HEK293T (cell line): Measurements from ENCODE around the gene MAP6D1.

ENCODE experiments used
- CTCF ChIA-PET: fragments of 350-600 bp; formaldehyde crosslinking; extraction: SDS; loops from one replicate; lab custom pipeline; 2021; ENCODE audit warnings: antibody characterized with exemption, inconsistent platforms; lab: Yijun Ruan, JAX
- POLR2A ChIA-PET: fragments of 350-600 bp; formaldehyde crosslinking; extraction: SDS; loops from one replicate; lab custom pipeline; 2020; ENCODE audit warnings: antibody characterized with exemption, inconsistent platforms; lab: Yijun Ruan, JAX
- DNase-seq: peaks from one replicate; pipeline ENCODE4 v3.0.0; 2012; ENCODE audit warnings: mixed read lengths; ENCODE audit errors: extremely low spot score
- ARNT ChIP-seq: fragments of 450-650 bp; IDR thresholded peaks from 2 replicates; pipeline ENCODE4 v1.6.1; 2017; ENCODE audit warnings: mild to moderate bottlenecking
- BHLHE40 ChIP-seq: fragments of 450-650 bp; IDR thresholded peaks from 2 replicates; pipeline ENCODE4 v1.6.1; 2016; ENCODE audit warnings: mild to moderate bottlenecking, moderate library complexity, borderline replicate concordance
- CTBP1 ChIP-seq: fragments of 450-650 bp; IDR thresholded peaks from 2 replicates; pipeline ENCODE4 v1.6.1; 2016; ENCODE audit warnings: borderline replicate concordance
- ELF4 ChIP-seq: fragments of 450-650 bp; IDR thresholded peaks from 2 replicates; pipeline ENCODE4 v1.6.1; 2017; ENCODE audit warnings: antibody characterized with exemption
- FOXA1 ChIP-seq: fragments of 450-650 bp; IDR thresholded peaks from 2 replicates; pipeline ENCODE4 v1.6.1; 2016; ENCODE audit warnings: mild to moderate bottlenecking
- FOXK2 ChIP-seq: fragments of 450-650 bp; IDR thresholded peaks from 2 replicates; pipeline ENCODE4 v1.6.1; 2016; ENCODE audit warnings: mild to moderate bottlenecking
- FOXM1 ChIP-seq: fragments of 450-650 bp; IDR thresholded peaks from 2 replicates; pipeline ENCODE4 v1.6.1; 2017; ENCODE audit warnings: mild to moderate bottlenecking, borderline replicate concordance
- HDGF ChIP-seq: fragments of 450-650 bp; IDR thresholded peaks from 2 replicates; pipeline ENCODE4 v1.6.1; 2017; ENCODE audit warnings: antibody characterized with exemption, borderline replicate concordance
- L3MBTL2 ChIP-seq: fragments of 450-650 bp; conservative IDR thresholded peaks from 2 replicates; pipeline ENCODE4 v1.6.1; 2016; ENCODE audit warnings: mild to moderate bottlenecking
- LEF1 ChIP-seq: fragments of 450-650 bp; IDR thresholded peaks from 2 replicates; pipeline ENCODE4 v1.6.1; 2017; ENCODE audit warnings: mild to moderate bottlenecking, borderline replicate concordance
- NFRKB ChIP-seq: fragments of 450-650 bp; IDR thresholded peaks from 2 replicates; pipeline ENCODE4 v1.6.1; 2016; ENCODE audit warnings: mild to moderate bottlenecking, moderate library complexity
- PKNOX1 ChIP-seq: fragments of 450-650 bp; IDR thresholded peaks from 2 replicates; pipeline ENCODE4 v1.6.1; 2016
- SP1 ChIP-seq: fragments of 450-650 bp; IDR thresholded peaks from 2 replicates; pipeline ENCODE4 v1.6.1; 2017
- SUZ12 ChIP-seq: fragments of 450-650 bp; IDR thresholded peaks from 2 replicates; pipeline ENCODE4 v1.6.1; 2016; ENCODE audit warnings: mild to moderate bottlenecking
- TARDBP ChIP-seq: fragments of 450-650 bp; IDR thresholded peaks from 2 replicates; pipeline ENCODE4 v1.6.1; 2016
- ZNF384 ChIP-seq: fragments of 450-650 bp; IDR thresholded peaks from 2 replicates; pipeline ENCODE4 v1.6.1; 2016

MAP6D1 gene

GRCh38 chr3:183810643-183811594 is 14.5 kb downstream of the MAP6D1 start:
- TF ChIP-seq CTBP1: no peak
- CTCF ChIA-PET: no interaction called here
- POLR2A ChIA-PET: no interaction called here
- DNase-seq: no peak

- DNase-seq: no peak
- POLR2A ChIA-PET: interaction anchor here (0.6 kb wide), 1 partner anchor 11 kb away, joined by 3 read pairs; no protein-coding TSS in a partner anchor
- CTCF ChIA-PET: no interaction called here
- TF ChIP-seq PKNOX1 (no peak), NFRKB (no peak), SP1 (no peak), FOXA1 (no peak), ZNF384 (no peak), SUZ12 (no peak), LEF1 (no peak), CTBP1 (no peak), TARDBP (no peak), ELF4 (no peak), ARNT (no peak), L3MBTL2 (no peak), HDGF (no peak), BHLHE40 (no peak), FOXK2 (no peak), FOXM1 (no peak)
Observed at GRCh38 chr3:183809270-183809669, 16.1 kb downstream of the MAP6D1 start.

- TF ChIP-seq ELF4 (no peak), FOXA1 (no peak), LEF1 (no peak), FOXM1 (no peak), SUZ12 (no peak), NFRKB (no peak), ZNF384 (no peak), FOXK2 (no peak), SP1 (no peak), CTBP1 (no peak), TARDBP (no peak), ARNT (no peak), L3MBTL2 (no peak), PKNOX1 (no peak), BHLHE40 (no peak), HDGF (no peak)
- ChIA-PET POLR2A (no interaction called here), CTCF (no interaction called here)
- DNase-seq: no peak
Observed at GRCh38 chr3:183808355-183808754, 17.0 kb downstream of the MAP6D1 start.

GRCh38 chr3:183807881-183808280 is 17.5 kb downstream of the MAP6D1 start:
- no peak for DNase-seq
- TF ChIP-seq ARNT (no peak), PKNOX1 (no peak)
- CTCF ChIA-PET: no interaction called here
- POLR2A ChIA-PET: no interaction called here

- TF ChIP-seq LEF1 (no peak), ELF4 (no peak), NFRKB (no peak), ARNT (no peak), PKNOX1 (no peak), FOXM1 (no peak), ZNF384 (no peak), L3MBTL2 (no peak), HDGF (no peak), FOXK2 (no peak), SUZ12 (no peak), CTBP1 (no peak), BHLHE40 (no peak), TARDBP (no peak), SP1 (no peak), FOXA1 (no peak)
- ChIA-PET POLR2A (no interaction called here), CTCF (interaction anchor here (0.5 kb wide), 1 partner anchor 12 kb away, joined by 4 read pairs; no protein-coding TSS in a partner anchor)
- DNase-seq: no peak
Observed at GRCh38 chr3:183807209-183807728, 18.1 kb downstream of the MAP6D1 start.

- TF ChIP-seq HDGF (no peak), ELF4 (no peak), BHLHE40 (no peak), ZNF384 (no peak), PKNOX1 (no peak), CTBP1 (no peak), NFRKB (no peak)
- DNase-seq: no peak
- POLR2A ChIA-PET: no interaction called here
- CTCF ChIA-PET: no interaction called here
Observed at GRCh38 chr3:183802989-183803388, 22.4 kb downstream of the MAP6D1 start.
